Right atrium auricular region (tissue), 2 donors: ENCODE results near the gene DOK4. TPM values are rescaled to one million over a fixed set of nuclear protein-coding genes. Genes with fewer than 3 reads are reported as not detected.

Experiments
- DNase-seq: peaks from one replicate; pipeline ENCODE4 v3.0.0-alpha.2; 2019; ENCODE audit warnings: low spot score
- H3K27ac ChIP-seq, 2 donors: fragments of 200-600 bp; sonication (generic); 1 replicate in 1 of 2; 2 replicates in 1 of 2; pipeline ENCODE4 v1.5.1; 2016 to 2019
- H3K27me3 ChIP-seq, 2 donors: fragments of 200-600 bp; sonication (generic); one replicate each; pipeline versions ENCODE4 v1.5.1 to v1.6.0; 2017 to 2019
- H3K36me3 ChIP-seq: fragments of 200-600 bp; sonication (generic); one replicate; pipeline ENCODE4 v1.5.1; 2016
- H3K4me1 ChIP-seq, 2 donors: fragments of 200-600 bp; sonication (generic); one replicate each; pipeline versions ENCODE4 v1.5.1 to v1.6.0; 2017 to 2019
- H3K4me3 ChIP-seq, 2 donors: fragments of 200-600 bp; sonication (generic); 1 replicate in 1 of 2; 2 replicates in 1 of 2; pipeline ENCODE4 v1.5.1; 2017 to 2019; ENCODE audit warnings: mild to moderate bottlenecking in 1 of 2, moderate library complexity in 1 of 2
- H3K9me3 ChIP-seq, 2 donors: fragments of 200-600 bp; sonication (generic); one replicate each; pipeline ENCODE4 v1.5.1; 2019
- CTCF ChIP-seq, 2 donors: fragments of 200-600 bp; sonication (generic); IDR thresholded peaks; one replicate each; pipeline ENCODE4 v1.5.1; 2019; ENCODE audit warnings: antibody characterized with exemption in 2 of 2
- total RNA-seq, 2 donors: library from RNA; depleted of rRNA; stranded (reverse); fragments of >200 nt; gene quantifications; one replicate each; pipeline ENCODE4 v1.1.0, GENCODE V29; 2016

Gene DOK4
- total RNA-seq, 2 donors from 2014 or later, result 15.2 to 34.2 TPM

- TF ChIP-seq CTCF (IDR thresholded peaks at IDR 0.05), result no peak
- no peak for DNase-seq
- Histone ChIP-seq H3K27ac (no peak overlapping the region), H3K9me3 (no peaks in the 10 kb centered on the region), H3K4me1 (no peaks in the 10 kb centered on the region), H3K4me3 (no peak overlapping the region), H3K36me3 (peaks cover 95% of the 10 kb centered on the region), H3K27me3 (no peaks in the 10 kb centered on the region)
Measured at GRCh38 chr16:57432505-57432904, 53.8 kb downstream of the DOK4 start.

GRCh38 chr16:57430955-57431354, 55.3 kb downstream of the DOK4 start:
- Histone ChIP-seq H3K4me3 (no peak overlapping the region), H3K27ac (no peak overlapping the region), H3K4me1 (no peaks in the 10 kb centered on the region), H3K9me3 (no peaks in the 10 kb centered on the region), H3K27me3 (no peaks in the 10 kb centered on the region), H3K36me3 (peaks cover 92% of the 10 kb centered on the region)
- no peak for DNase-seq
- no peak for TF ChIP-seq CTCF (IDR thresholded peaks at IDR 0.05)

- H3K9me3 ChIP-seq, result no peaks in the 10 kb centered on the region
Measured at GRCh38 chr16:57427824-57428223, 58.5 kb downstream of the DOK4 start.

GRCh38 chr16:57427307-57427706, 59.0 kb downstream of the DOK4 start:
- DNase-seq, result no peak
- Histone ChIP-seq H3K4me3 (no peak overlapping the region), H3K27me3 (no peaks in the 10 kb centered on the region), H3K4me1 (peaks cover 0 to 11% of the 10 kb centered on the region in 2 donors), H3K36me3 (peaks cover 56% of the 10 kb centered on the region), H3K27ac (no peak overlapping the region), H3K9me3 (no peaks in the 10 kb centered on the region)
- no peak for TF ChIP-seq CTCF (IDR thresholded peaks at IDR 0.05)

More at GRCh38 chr16:57427824-57428223, 58.5 kb downstream of the DOK4 start:
- TF ChIP-seq CTCF (IDR thresholded peaks at IDR 0.05), result no peak
- H3K27me3 ChIP-seq, result no peaks in the 10 kb centered on the region
- peaks cover 61% of the 10 kb centered on the region for H3K36me3 ChIP-seq
- no peak for DNase-seq
- H3K27ac ChIP-seq, result no peak overlapping the region
- H3K4me1 ChIP-seq, result peaks cover 0 to 11% of the 10 kb centered on the region in 2 donors
- H3K4me3 ChIP-seq, result no peak overlapping the region

GRCh38 chr16:57426356-57426755, 59.9 kb downstream of the DOK4 start:
- Histone ChIP-seq H3K27ac (no peak overlapping the region), H3K4me3 (no peak overlapping the region), H3K36me3 (peaks cover 46% of the 10 kb centered on the region), H3K4me1 (peaks cover 0 to 18% of the 10 kb centered on the region in 2 donors), H3K9me3 (no peaks in the 10 kb centered on the region), H3K27me3 (no peaks in the 10 kb centered on the region)
- TF ChIP-seq CTCF (IDR thresholded peaks at IDR 0.05), result no peak
- DNase-seq, result no peak

GRCh38 chr16:57424583-57424982, 61.7 kb downstream of the DOK4 start:
- no peak for TF ChIP-seq CTCF (IDR thresholded peaks at IDR 0.05)
- H3K27ac ChIP-seq, result no peak overlapping the region
- no peak for DNase-seq
- peaks cover 0 to 18% of the 10 kb centered on the region in 2 donors for H3K4me1 ChIP-seq
- H3K36me3 ChIP-seq, result peaks cover 29% of the 10 kb centered on the region
- H3K9me3 ChIP-seq, result no peaks in the 10 kb centered on the region
- no peak overlapping the region for H3K4me3 ChIP-seq
- no peaks in the 10 kb centered on the region for H3K27me3 ChIP-seq
